RCC 7860 (cell line): ENCODE results near the gene PTPN1.

Source experiments
- DNase-seq: peaks from one replicate; pipeline ENCODE4 v3.0.0-alpha.2; 2015; ENCODE audit warnings: low spot score
- FAIRE-seq: peaks from 2 replicates; lab custom pipeline; 2012; peaks lifted over from hg19 to GRCh38; lab: Jason Lieb, UNC

Gene PTPN1

DNA sequence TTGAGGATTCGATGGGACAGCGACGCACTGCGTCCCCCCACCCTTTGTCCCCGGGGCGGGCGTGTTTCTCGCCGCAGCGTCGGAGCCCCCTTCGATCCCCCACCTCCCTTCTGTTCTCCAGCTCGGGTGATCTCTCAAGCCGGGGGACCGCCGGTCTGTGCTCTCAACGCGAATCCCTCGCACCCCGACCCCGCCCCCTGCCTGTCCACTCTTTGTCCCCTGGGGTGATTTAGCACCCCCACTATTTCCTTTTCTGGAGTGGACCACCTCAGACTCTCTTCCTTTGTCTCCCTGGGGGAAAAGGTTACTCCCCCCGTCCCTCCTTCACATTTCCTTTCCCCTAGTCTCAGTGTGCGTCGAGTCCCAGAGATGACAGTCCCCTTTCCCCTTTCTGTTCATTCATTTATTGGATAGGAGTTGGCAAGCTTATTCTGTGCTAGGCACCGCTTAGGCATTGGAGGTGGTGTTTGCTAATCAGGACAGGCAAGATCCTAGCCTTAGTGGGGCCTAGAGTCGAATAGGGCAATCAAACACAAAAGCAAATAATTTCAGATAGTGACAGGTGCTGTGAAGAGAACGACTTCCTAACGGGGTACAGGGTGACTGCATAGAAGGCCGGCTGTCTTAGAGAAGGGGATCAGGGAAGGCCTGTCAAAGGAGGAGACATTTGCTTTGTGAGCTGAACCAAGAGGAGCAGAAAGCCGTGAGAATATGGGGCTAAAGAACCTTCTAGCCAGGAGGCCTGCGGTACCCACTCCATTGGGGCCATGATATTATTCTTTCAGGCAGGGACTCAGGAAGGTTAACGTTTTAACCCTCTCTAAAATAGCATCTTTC is 741 bp downstream of the PTPN1 start:
- no peak for DNase-seq
- no peak for FAIRE-seq

GRCh38 chr20:50512323-50512722 is 2.1 kb downstream of the PTPN1 start:
- DNase-seq, result no peak
- no peak for FAIRE-seq

GRCh38 chr20:50513169-50514034 is 3.2 kb downstream of the PTPN1 start:
- FAIRE-seq (peak; percentile 79), DNase-seq (peak; percentile 48)

- FAIRE-seq, result no peak
Observed at GRCh38 chr20:50514035-50514337, 3.8 kb downstream of the PTPN1 start.

DNA sequence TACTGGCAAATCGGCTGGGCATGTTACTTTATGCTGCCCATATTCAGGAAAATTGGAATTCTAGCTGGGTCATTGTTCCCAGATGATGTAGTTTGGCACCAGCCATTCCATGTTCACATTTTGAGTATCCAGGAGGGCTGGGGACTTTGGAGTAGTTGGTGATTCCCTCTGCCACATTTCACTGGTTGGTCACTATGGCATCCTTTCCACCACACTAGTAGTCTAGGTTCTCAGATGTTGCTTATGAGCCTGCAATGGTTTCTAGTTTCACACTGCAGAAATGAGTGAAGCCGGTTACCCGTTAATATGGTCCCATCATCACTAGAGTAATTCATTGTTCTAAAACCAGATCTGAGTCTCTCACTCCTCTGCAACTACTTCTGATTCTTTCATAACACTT is 4.6 kb downstream of the PTPN1 start:
- FAIRE-seq (no peak), DNase-seq (no peak)

More at GRCh38 chr20:50514035-50514337, 3.8 kb downstream of the PTPN1 start:
- no peak for DNase-seq

- DNase-seq (no peak), FAIRE-seq (no peak)
Observed at GRCh38 chr20:50515471-50516106, 5.4 kb downstream of the PTPN1 start.

- no peak for FAIRE-seq
- no peak for DNase-seq
Observed at GRCh38 chr20:50516180-50516934, 6.2 kb downstream of the PTPN1 start.

GRCh38 chr20:50516935-50517816 is 7.0 kb downstream of the PTPN1 start:
- DNase-seq (no peak), FAIRE-seq (no peak)

GRCh38 chr20:50517817-50518154 is 7.6 kb downstream of the PTPN1 start:
- DNase-seq, result peak; percentile 11
- no peak for FAIRE-seq

GRCh38 chr20:50518270-50518721 is 8.1 kb downstream of the PTPN1 start:
- DNase-seq, result peak; percentile 39
- peak; percentile 82 for FAIRE-seq

- FAIRE-seq, result no peak
- no peak for DNase-seq
Observed at GRCh38 chr20:50519036-50519762, 9.0 kb downstream of the PTPN1 start.

DNA sequence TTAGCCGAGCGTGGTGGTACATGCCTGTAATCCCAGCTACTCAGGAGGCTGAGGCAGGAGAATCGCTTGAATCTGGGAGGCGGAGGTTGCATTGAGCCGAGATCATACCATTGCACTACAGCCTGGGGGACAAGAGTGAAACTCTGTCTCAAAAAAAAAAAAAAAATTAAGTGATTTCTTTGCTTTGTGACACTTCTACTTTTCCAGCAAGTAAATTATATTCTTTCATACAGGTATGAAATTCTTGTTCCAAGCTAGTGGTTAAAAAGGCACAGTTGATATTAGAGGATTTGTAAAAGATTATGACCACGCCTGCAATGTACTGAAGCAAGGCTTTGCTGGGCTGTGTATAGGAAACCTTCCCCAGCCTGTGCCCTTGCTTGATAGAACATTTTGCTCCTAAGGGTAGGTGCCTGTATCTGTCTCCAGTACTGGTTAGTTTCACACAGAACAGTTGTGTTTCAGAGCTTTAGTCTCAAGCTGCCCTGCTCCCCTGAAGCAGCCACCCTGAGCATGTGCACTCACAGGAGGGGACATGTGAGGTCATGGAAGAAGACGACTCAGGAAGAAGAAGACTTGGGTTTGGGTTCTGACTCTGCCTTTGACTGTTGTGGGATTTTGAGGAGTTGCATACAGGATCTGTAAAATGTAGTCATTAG is 10.2 kb downstream of the PTPN1 start:
- no peak for FAIRE-seq
- no peak for DNase-seq

DNA sequence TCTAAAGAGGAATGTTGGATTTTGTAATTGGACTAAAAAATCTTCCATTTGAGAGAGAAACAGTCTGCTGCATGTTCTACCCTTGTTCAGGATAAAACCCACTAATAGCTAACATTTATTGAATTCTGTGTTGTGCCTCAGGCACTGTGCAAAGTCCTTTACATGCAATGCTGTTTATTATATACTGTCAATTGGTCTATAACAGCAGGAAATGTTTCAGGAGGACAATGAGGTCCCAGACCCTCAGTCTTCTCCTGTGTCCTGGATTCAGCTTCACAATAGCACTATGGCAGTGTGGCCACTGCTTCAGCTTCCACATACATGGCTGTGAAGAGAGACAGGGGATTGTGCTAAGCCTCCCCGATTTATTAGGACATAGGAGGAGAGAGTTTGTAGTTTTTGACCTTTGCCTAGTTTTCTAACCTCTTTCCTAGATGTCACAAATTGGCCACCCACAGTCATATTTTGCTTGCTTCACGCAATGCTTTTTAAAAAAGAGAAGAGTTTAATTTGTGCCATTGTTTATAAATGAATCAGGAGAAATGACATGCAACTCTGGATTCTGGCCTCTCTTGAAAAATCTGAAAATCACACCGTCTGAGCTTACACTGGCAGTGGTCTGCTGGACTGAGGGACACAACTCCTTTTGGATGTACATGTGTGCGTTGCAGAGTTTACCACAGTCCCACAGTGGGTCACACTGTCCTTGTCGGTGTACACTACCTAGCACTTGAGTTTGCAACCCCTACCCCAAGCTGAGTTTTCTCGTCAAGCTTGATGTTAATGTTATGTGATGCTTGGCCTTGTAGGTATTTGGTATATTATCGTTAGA is 11.3 kb downstream of the PTPN1 start:
- FAIRE-seq, result no peak
- DNase-seq, result no peak

GRCh38 chr20:50522053-50522674 is 12.0 kb downstream of the PTPN1 start:
- DNase-seq (no peak), FAIRE-seq (no peak)

DNA sequence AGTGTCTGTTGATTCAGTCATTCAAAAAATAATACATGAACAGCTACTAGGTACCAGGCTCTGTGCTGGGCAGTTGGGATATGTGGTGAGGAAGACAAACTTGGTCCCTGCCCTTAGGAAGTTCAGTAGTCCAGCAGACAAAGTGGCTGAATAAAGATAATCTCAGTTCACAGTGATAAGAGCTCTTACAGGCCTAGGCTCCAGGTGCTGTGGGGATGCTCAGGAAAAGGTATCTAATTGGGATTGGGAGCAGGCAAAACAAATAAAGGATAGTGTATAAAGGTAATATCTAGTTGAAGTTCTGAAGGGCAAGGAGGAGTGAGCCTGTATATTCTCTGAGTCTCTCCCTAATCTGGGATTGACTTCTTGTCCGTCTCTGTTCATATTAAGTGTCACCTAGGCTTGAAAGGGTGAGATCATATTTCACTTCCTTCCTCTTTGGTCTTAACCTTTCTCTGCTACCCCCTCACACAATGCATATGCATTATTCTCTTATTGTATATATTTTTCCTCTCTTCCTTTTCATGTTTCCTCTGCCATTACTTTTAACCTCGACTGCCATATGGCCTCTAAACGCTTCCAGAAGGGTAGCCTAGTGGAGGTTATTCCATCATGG is 13.5 kb downstream of the PTPN1 start:
- FAIRE-seq, result no peak
- no peak for DNase-seq

DNA sequence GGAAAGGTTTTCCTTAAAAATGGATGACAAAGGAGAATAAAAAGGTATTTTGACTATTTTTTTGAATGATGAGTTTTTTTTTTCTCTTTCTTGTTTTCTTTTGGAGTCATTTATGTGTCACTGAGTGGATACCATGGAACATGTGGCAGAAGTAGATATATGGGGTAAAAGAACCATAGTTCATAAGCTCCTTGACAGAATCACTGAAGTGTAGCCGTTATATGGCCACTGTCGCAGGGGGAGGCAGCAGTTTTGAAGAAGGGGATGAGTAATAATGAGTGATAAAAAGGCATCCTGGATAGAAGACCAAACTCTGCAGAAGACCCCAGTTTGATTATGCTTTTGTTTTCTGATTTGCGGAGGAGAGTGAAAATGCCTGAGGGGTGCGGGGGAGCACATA is 15.5 kb downstream of the PTPN1 start:
- DNase-seq (peak; percentile 69), FAIRE-seq (peak; percentile 88)

- FAIRE-seq, result no peak
- DNase-seq, result no peak
Observed at GRCh38 chr20:50526403-50526989, 16.3 kb downstream of the PTPN1 start.
